K562 (cell line): ENCODE data around the gene PABPC1L.

ENCODE experiments used
- CCNT2 ChIP-seq: IDR thresholded peaks from 2 replicates; pipeline ENCODE4 v1.6.1; 2011; ENCODE audit warnings: borderline replicate concordance, low read depth, mild to moderate bottlenecking, moderate library complexity, mixed read lengths, low read length; ENCODE audit not compliant: insufficient read length; ENCODE audit errors: extremely low read depth
- ELF1 ChIP-seq: fragments of 200-800 bp; sonication (Bioruptor generic); IDR thresholded peaks from 2 replicates; pipeline ENCODE4 v1.6.1; 2016; ENCODE audit warnings: missing genetic modification characterization, missing compliant biosample characterization
- MXI1 ChIP-seq: IDR thresholded peaks from 2 replicates; pipeline ENCODE4 v1.6.1; 2011; ENCODE audit warnings: low read depth, mild to moderate bottlenecking, improper control_type of control experiment, low read length
- POLR2A ChIP-seq: fragments of 450-650 bp; conservative IDR thresholded peaks from 2 replicates; pipeline ENCODE4 v1.6.1; 2016
- TF ChIP-seq, protein P1 (sequence below): fragments of 250-450 bp; sonication (Bioruptor Pico); IDR thresholded peaks from 2 replicates; pipeline ENCODE4 v1.5.0; 2022; ENCODE audit warnings: mild to moderate bottlenecking

DNA sequence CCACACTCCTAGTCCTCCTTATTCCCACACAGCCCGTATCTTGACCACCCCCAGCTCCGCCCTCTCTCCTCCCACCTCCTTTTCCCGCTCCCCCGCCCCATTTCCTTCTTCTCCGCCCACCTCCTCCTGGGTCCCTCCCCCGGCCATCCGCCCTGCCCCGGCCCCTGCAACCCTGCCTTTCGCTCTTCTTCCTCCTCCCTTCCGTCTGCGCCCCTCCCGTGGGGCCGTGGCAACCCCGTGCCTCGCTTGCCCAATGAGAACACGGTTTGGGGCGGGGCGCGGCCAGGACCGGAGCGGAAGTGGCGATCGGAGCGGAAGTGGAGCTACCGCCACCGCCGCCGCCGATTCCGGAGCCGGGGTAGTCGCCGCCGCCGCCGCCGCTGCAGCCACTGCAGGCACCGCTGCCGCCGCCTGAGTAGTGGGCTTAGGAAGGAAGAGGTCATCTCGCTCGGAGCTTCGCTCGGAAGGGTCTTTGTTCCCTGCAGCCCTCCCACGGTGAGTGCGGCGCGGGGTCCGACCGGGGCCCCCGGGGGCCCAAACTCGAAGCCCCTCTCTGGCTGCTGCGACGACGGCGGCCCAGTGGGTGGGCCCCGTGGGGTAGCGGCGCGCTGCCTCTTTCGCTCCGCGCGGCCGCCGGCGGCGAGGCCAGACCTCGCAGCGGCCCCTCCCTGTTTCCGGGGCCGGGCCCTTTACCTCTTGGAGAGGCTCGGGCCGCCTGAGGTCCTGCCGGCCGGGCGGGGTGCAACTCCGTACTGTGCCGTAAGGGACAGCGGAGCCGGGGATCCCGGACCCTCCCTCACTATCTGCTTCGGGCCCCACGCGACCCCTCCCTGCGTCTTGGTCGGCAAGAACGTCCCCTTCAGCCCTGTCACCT is 24.2 kb upstream of the PABPC1L start, which contains the start of gene YWHAB:
- peak; percentile 93 for TF ChIP-seq ELF1 (tag)
- TF ChIP-seq, protein P1, sequence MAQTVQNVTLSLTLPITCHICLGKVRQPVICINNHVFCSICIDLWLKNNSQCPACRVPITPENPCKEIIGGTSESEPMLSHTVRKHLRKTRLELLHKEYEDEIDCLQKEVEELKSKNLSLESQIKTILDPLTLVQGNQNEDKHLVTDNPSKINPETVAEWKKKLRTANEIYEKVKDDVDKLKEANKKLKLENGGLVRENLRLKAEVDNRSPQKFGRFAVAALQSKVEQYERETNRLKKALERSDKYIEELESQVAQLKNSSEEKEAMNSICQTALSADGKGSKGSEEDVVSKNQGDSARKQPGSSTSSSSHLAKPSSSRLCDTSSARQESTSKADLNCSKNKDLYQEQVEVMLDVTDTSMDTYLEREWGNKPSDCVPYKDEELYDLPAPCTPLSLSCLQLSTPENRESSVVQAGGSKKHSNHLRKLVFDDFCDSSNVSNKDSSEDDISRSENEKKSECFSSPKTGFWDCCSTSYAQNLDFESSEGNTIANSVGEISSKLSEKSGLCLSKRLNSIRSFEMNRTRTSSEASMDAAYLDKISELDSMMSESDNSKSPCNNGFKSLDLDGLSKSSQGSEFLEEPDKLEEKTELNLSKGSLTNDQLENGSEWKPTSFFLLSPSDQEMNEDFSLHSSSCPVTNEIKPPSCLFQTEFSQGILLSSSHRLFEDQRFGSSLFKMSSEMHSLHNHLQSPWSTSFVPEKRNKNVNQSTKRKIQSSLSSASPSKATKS (CRISPR knock-in tag), result no peak
- TF ChIP-seq MXI1, result no peak
- peak; percentile 93 for TF ChIP-seq POLR2A
- TF ChIP-seq CCNT2, result peak; percentile 60
